HCT116 (cell line): Measurements from ENCODE around the gene TMEM176B. TPM values are rescaled to one million over a fixed set of nuclear protein-coding genes. Genes with fewer than 3 reads are reported as not detected.

Experiments
- ATAC-seq: fragments of 200-7000 bp; cut with Tn5 transposase; 2 replicates; pipeline ENCODE4 v1.9.1; 2020; ENCODE audit warnings: mild to moderate bottlenecking, moderate library complexity
- BruUV-seq: library from RNA; stranded (reverse); fragments of 400-500 nt; replicated peaks from 2 replicates; lab custom pipeline; 2021; lab: Mats Ljungman, UMichigan
- CTCF ChIA-PET: fragments of 300-600 bp; sonication (Branson Sonifier 250); formaldehyde crosslinking; loops from one replicate; lab custom pipeline; 2021; ENCODE audit warnings: antibody characterized with exemption; lab: Charles Lee
- POLR2A ChIA-PET: fragments of 300-600, 350-600 bp; sonication (Branson Sonifier 250); formaldehyde crosslinking; loops from one replicate; lab custom pipeline; 2021; ENCODE audit warnings: antibody characterized with exemption; lab: Charles Lee
- RAD21 ChIA-PET, 2 experiments: fragments of 300-600 bp; sonication (Branson Sonifier 250); formaldehyde crosslinking; loops; one replicate each; lab custom pipeline; 2023; ENCODE audit warnings: low total read pairs in 2 of 2; ENCODE audit not compliant: uncharacterized antibody in 2 of 2, unreplicated experiment in 2 of 2, low non-redundant PET in 1 of 2; lab: Charles Lee
- DNase-seq: peaks from one replicate; pipeline ENCODE4 v3.0.0-alpha.2; 2010; ENCODE audit warnings: low read depth, low spot score
- H2AFZ ChIP-seq: fragments of 200-600 bp; shearing (Covaris generic), sonication (generic); 2 replicates; pipeline ENCODE4 v1.6.1; 2017; ENCODE audit warnings: low read depth, mixed run types, mixed read lengths, antibody characterized with exemption, low read length; ENCODE audit not compliant: poor library complexity, severe bottlenecking
- H3K27ac ChIP-seq: 2 replicates; pipeline ENCODE4 v1.5.1; 2012; ENCODE audit warnings: low read depth, low read length
- H3K27me3 ChIP-seq: fragments of 200-600 bp; sonication (generic); 2 replicates; pipeline ENCODE4 v1.6.1; 2016; ENCODE audit warnings: mixed run types, low read length, mixed read lengths; ENCODE audit not compliant: insufficient read depth
- H3K36me3 ChIP-seq, 2 experiments: fragments of 200-500 bp in 1 of 2; fragments of 200-600 bp in 1 of 2; sonication (Bioruptor generic) in 1 of 2; sonication (generic) in 1 of 2; 2 replicates each; pipeline versions ENCODE4 v1.5.1 to v1.6.1; 2014 to 2016; ENCODE audit warnings: low read length in 2 of 2, inconsistent platforms in 1 of 2, mixed read lengths in 1 of 2, mixed run types in 1 of 2; ENCODE audit not compliant: insufficient read depth in 2 of 2, control insufficient read depth in 1 of 2
- H3K4me1 ChIP-seq, 2 experiments: fragments of 200-600 bp in 1 of 2; sonication (generic) in 1 of 2; 2 replicates each; pipeline versions ENCODE4 v1.5.1 to v1.6.1; 2012 to 2017; ENCODE audit warnings: low read length in 2 of 2, inconsistent platforms in 1 of 2, mild to moderate bottlenecking in 1 of 2, mixed read lengths in 1 of 2, mixed run types in 1 of 2, moderate library complexity in 1 of 2; ENCODE audit not compliant: insufficient read depth in 2 of 2, control insufficient read depth in 1 of 2
- H3K4me2 ChIP-seq: fragments of 200-600 bp; sonication (generic); 2 replicates; pipeline ENCODE4 v1.6.1; 2017; ENCODE audit warnings: mixed run types, low read length, mixed read lengths
- H3K4me3 ChIP-seq, 2 experiments: fragments of 200-600 bp in 1 of 2; sonication (generic) in 1 of 2; replicated peaks in 1 of 2; 2 replicates each; pipeline ENCODE4 v1.5.1; 2011 to 2016; ENCODE audit warnings: low read length in 2 of 2, control low read depth in 1 of 2, low read depth in 1 of 2, mild to moderate bottlenecking in 1 of 2, mixed read lengths in 1 of 2, mixed run types in 1 of 2
- H3K79me2 ChIP-seq: fragments of 200-600 bp; sonication (generic); 2 replicates; pipeline ENCODE4 v1.6.1; 2017; ENCODE audit warnings: mild to moderate bottlenecking, mixed run types, low read length, moderate library complexity, mixed read lengths; ENCODE audit not compliant: insufficient read depth
- H3K9ac ChIP-seq: fragments of 200-600 bp; sonication (generic); 2 replicates; pipeline ENCODE4 v1.6.1; 2016; ENCODE audit warnings: low read length, mixed read lengths
- H3K9me2 ChIP-seq: fragments of 200-600 bp; sonication (generic), shearing (Covaris generic); 2 replicates; pipeline ENCODE4 v1.6.1; 2017; ENCODE audit warnings: mixed run types, mild to moderate bottlenecking, moderate library complexity; ENCODE audit not compliant: insufficient read depth
- H3K9me3 ChIP-seq, 2 experiments: fragments of 200-500 bp in 1 of 2; fragments of 200-600 bp in 1 of 2; sonication (Bioruptor generic) in 1 of 2; sonication (generic) in 1 of 2; 2 replicates each; pipeline ENCODE4 v1.6.1; 2014 to 2017; ENCODE audit warnings: low read length in 2 of 2, mixed read lengths in 2 of 2, inconsistent platforms in 1 of 2, low read depth in 1 of 2, mild to moderate bottlenecking in 1 of 2, mixed run types in 1 of 2, moderate library complexity in 1 of 2; ENCODE audit not compliant: control insufficient read depth in 1 of 2, insufficient read depth in 1 of 2
- H4K20me1 ChIP-seq: fragments of 200-600 bp; sonication (generic), shearing (Covaris generic); 2 replicates; pipeline ENCODE4 v1.6.1; 2017; ENCODE audit warnings: mixed run types, mild to moderate bottlenecking, moderate library complexity; ENCODE audit not compliant: insufficient read depth
- CBX3 ChIP-seq: IDR thresholded peaks from 2 replicates; pipeline ENCODE4 v1.6.1; 2012; ENCODE audit warnings: low read depth
- EGR1 ChIP-seq: IDR thresholded peaks from 2 replicates; pipeline ENCODE4 v1.6.1; 2012; ENCODE audit warnings: low read depth
- FOSL1 ChIP-seq: IDR thresholded peaks from 2 replicates; pipeline ENCODE4 v1.6.1; 2012; ENCODE audit warnings: low read depth
- POLR2A ChIP-seq: IDR thresholded peaks from 2 replicates; pipeline ENCODE4 v1.7.0; 2011; ENCODE audit warnings: borderline replicate concordance; ENCODE audit not compliant: insufficient read depth, insufficient read length; ENCODE audit errors: extremely low read depth
- SP1 ChIP-seq: IDR thresholded peaks from 2 replicates; pipeline ENCODE4 v1.6.1; 2012; ENCODE audit warnings: low read depth
- TCF7L2 ChIP-seq: IDR thresholded peaks from 2 replicates; pipeline ENCODE4 v1.7.0; 2011; ENCODE audit warnings: borderline replicate concordance, inconsistent platforms; ENCODE audit not compliant: insufficient read depth, insufficient read length; ENCODE audit errors: extremely low read depth
- YY1 ChIP-seq: IDR thresholded peaks from 2 replicates; pipeline ENCODE4 v1.6.1; 2011; ENCODE audit warnings: low read length, low read depth, moderate library complexity, mild to moderate bottlenecking; ENCODE audit not compliant: insufficient replicate concordance; ENCODE audit errors: extremely low read depth
- intact Hi-C: fragments of 100-400 bp; cut with micrococcal nuclease; formaldehyde crosslinking; loops from 2 replicates; pipeline ENCODE4 v1.10.0; 2022
- total RNA-seq: library from RNA; stranded (reverse); gene quantifications from one replicate; pipeline ENCODE4 v1.2.1, GENCODE V29; 2021; ENCODE audit not compliant: unreplicated experiment
- TF ChIP-seq, protein P1 (sequence below): IDR thresholded peaks from 2 replicates; pipeline ENCODE4 v1.6.1; 2012; ENCODE audit warnings: low read depth

The TMEM176B gene
- total RNA-seq, 1 experiment from 2014 or later, result 0.42 TPM

DNA sequence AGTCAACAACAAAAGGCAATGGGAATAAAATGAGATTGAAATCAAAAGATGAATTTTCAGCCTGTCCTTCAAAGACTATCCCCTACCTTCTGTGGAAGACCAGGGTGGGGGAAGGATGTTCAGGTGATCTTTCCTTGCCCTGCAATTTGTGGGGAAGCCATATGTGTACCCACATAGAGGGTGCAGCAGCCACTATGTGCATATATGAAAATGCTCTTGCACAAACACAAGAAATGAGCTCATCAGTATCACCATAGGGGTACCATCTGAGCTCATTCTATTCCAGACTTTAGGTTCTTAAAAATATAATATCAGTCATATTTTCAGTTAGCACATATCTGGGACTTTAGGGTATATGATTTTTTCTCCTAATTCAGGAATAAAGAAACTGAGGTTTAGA lies 45.2 kb downstream of the TMEM176B start:
- intact Hi-C loops, result loop anchor here (5.0 kb wide), 1 partner anchor 468 kb away; no protein-coding TSS in a partner anchor
- no peaks in the 10 kb centered on the region for H3K36me3 ChIP-seq
- no peaks in the 10 kb centered on the region for H3K4me1 ChIP-seq
- H3K79me2 ChIP-seq, result no peaks in the 10 kb centered on the region
- no TSS peak for BruUV-seq
- ATAC-seq (no peak), DNase-seq (no peak)
- H3K4me2 ChIP-seq, result no peak overlapping the region
- H2AFZ ChIP-seq, result no peak overlapping the region
- POLR2A ChIA-PET, result no interaction called here
- CTCF ChIA-PET, result interaction anchor here (1.6 kb wide), 1 partner anchor 306 kb away, joined by 7 read pairs; no protein-coding TSS in a partner anchor
- no peaks in the 10 kb centered on the region; the same call in 1 of the 2 replicates for H4K20me1 ChIP-seq
- H3K9me2 ChIP-seq, result no peaks in the 10 kb centered on the region
- H3K4me3 ChIP-seq, result no peak overlapping the region
- TF ChIP-seq TCF7L2 (no peak), FOSL1 (no peak), SP1 (no peak), POLR2A (no peak), YY1 (no peak), CBX3 (no peak), EGR1 (no peak)
- TF ChIP-seq, protein P1, sequence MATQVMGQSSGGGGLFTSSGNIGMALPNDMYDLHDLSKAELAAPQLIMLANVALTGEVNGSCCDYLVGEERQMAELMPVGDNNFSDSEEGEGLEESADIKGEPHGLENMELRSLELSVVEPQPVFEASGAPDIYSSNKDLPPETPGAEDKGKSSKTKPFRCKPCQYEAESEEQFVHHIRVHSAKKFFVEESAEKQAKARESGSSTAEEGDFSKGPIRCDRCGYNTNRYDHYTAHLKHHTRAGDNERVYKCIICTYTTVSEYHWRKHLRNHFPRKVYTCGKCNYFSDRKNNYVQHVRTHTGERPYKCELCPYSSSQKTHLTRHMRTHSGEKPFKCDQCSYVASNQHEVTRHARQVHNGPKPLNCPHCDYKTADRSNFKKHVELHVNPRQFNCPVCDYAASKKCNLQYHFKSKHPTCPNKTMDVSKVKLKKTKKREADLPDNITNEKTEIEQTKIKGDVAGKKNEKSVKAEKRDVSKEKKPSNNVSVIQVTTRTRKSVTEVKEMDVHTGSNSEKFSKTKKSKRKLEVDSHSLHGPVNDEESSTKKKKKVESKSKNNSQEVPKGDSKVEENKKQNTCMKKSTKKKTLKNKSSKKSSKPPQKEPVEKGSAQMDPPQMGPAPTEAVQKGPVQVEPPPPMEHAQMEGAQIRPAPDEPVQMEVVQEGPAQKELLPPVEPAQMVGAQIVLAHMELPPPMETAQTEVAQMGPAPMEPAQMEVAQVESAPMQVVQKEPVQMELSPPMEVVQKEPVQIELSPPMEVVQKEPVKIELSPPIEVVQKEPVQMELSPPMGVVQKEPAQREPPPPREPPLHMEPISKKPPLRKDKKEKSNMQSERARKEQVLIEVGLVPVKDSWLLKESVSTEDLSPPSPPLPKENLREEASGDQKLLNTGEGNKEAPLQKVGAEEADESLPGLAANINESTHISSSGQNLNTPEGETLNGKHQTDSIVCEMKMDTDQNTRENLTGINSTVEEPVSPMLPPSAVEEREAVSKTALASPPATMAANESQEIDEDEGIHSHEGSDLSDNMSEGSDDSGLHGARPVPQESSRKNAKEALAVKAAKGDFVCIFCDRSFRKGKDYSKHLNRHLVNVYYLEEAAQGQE, result no peak
- H3K9me3 ChIP-seq, result no peaks in the 10 kb centered on the region
- peaks cover 9% of the 10 kb centered on the region for H3K27me3 ChIP-seq
- RAD21 ChIA-PET, result no interaction called here
- no peak overlapping the region for H3K27ac ChIP-seq
- no peak overlapping the region for H3K9ac ChIP-seq
